ENCODE data around the gene DCAF15. TPM values are rescaled to one million over a fixed set of nuclear protein-coding genes. Genes with fewer than 3 reads are reported as not detected.
A peak's percentile ranks its signal among the peaks of the same experiment; 100 is the strongest.

Gene DCAF15
- total RNA-seq, 1 donor from 2014 or later: 28.6 TPM

DNA sequence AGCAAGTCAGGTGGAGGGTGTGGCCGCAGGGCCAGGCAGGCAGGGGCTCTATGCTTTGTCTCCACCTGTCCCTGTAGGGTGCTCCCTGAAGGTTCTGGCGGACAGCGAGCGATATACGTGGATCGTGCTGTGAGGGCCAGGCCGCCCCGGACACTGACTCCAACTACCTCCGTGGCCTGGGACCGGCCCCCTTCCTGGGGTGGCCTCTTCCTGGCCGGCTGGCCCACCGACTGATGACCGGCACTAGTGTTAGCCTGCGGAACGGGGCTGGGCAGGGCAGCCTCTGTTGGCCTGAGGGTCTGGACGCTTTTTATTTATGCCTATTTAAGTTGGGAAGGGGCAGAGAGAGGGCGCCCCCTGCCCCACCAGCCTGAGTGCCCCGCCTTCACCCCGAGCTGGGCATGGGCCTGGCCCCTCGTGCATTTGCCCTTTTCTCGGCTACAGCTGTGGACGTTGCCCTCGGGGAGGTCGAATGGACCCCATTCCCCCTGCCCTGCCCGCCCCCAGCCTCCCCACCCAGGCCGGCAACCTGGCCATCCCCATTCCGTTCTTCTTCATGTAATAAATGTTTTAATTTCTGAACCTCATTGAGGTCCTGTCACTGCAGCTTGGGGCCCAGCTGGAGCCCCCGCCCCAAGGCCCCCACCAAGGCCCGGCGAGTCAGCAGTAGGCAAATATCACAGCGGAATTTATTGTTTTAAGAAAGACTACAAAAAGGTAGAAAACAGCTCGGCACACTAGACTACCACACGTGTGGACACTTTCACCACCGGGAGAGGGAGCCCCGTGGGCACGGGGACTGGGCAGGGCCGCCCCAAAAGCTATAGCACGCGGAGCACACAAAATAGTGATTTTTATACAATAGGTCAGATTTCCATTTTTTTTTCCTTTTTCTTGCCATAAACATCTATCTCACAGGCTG, 8.8 kb downstream of the DCAF15 start:
- Histone ChIP-seq H3F3A (ENCODE audit: low read depth) (peaks cover 4% of the 10 kb centered on the region), H2AFZ (replicated peaks) (no peak overlapping the region), H3K9me3 (ENCODE audit: low read depth) (no peaks in the 10 kb centered on the region), H3K27me3 (peaks cover 16% of the 10 kb centered on the region), H3K4me3 (no peak overlapping the region), H3K27ac (no peak overlapping the region), H3K4me1 (peaks cover 12% of the 10 kb centered on the region), H3K36me3 (no peaks in the 10 kb centered on the region), H4K20me1 (ENCODE audit: low read depth) (peaks cover 28% of the 10 kb centered on the region), H3K9ac (no peak overlapping the region), H3K4me2 (no peak overlapping the region), H3K79me2 (ENCODE audit: low read depth) (no peaks in the 10 kb centered on the region)
- Mint-ChIP-seq H3K27ac (no peak overlapping the region), H3K36me3 (peaks cover 16% of the 10 kb centered on the region), H3K27me3 (ENCODE audit: insufficient read depth, low read depth) (peaks cover 7% of the 10 kb centered on the region), H3K4me3 (no peak overlapping the region), H3K9me3 (no peaks in the 10 kb centered on the region), H3K4me1 (peaks cover 5% of the 10 kb centered on the region)
- TF ChIP-seq EZH2phosphoT487 (IDR thresholded peaks at IDR 0.05) (no peak), EZH2 (IDR thresholded peaks at IDR 0.05) (no peak)
- TF ChIP-seq, protein P1, sequence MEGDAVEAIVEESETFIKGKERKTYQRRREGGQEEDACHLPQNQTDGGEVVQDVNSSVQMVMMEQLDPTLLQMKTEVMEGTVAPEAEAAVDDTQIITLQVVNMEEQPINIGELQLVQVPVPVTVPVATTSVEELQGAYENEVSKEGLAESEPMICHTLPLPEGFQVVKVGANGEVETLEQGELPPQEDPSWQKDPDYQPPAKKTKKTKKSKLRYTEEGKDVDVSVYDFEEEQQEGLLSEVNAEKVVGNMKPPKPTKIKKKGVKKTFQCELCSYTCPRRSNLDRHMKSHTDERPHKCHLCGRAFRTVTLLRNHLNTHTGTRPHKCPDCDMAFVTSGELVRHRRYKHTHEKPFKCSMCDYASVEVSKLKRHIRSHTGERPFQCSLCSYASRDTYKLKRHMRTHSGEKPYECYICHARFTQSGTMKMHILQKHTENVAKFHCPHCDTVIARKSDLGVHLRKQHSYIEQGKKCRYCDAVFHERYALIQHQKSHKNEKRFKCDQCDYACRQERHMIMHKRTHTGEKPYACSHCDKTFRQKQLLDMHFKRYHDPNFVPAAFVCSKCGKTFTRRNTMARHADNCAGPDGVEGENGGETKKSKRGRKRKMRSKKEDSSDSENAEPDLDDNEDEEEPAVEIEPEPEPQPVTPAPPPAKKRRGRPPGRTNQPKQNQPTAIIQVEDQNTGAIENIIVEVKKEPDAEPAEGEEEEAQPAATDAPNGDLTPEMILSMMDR (IDR thresholded peaks at IDR 0.05): no peak
- DNase-seq (ENCODE audit: low spot score): no peak

DNA sequence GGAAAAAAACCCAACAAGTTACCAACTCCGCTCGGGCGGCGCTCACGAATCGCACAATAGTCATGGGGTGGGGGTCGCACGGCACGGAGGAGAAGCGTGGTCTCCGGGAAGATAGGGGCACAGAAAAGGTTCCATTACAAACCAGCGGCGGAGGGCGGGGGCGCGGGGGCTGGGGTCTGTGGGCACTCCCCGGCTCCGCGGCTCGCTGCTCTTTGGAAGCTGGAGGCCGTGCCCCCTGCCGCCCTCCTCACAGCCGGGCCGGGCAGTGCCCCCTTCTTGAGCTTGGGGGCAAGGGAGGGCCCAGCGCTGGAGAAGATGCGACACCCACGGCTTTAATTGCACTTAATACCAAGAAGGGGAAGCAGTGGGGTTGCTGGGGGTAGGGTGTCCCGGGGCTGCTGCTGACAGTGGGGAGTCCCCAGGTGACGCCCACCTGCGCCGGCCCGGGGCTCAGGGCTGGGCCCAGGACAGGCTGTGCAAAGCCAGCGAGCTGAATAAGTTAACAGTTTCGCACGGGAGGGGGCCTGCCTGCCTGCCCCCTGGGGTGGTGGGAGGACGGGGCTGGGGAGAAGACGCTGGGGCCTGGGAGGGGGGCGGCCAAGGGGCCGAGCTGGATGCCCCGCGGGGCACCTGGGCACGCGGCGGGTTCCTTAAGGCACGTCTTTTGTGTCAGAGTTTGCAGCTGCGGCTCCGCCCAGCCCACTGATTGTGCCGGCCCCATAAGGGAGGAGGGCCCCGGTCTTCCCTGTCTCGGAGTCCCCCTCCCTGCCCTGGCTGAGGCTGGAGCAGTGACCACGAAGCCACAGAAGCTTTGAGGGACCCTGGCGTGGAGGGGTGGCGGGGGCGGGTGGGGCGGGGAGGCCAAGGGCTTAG, 9.8 kb downstream of the DCAF15 start:
- H4K20me1 ChIP-seq (ENCODE audit: low read depth): peaks cover 28% of the 10 kb centered on the region
- peaks cover 12% of the 10 kb centered on the region for H3K4me1 ChIP-seq
- TF ChIP-seq EZH2phosphoT487 (IDR thresholded peaks at IDR 0.05): no peak
- no peak for TF ChIP-seq EZH2 (IDR thresholded peaks at IDR 0.05)
- TF ChIP-seq, protein P1 (IDR thresholded peaks at IDR 0.05): no peak
- H3F3A ChIP-seq (ENCODE audit: low read depth): peaks cover 4% of the 10 kb centered on the region
- H3K27me3 ChIP-seq: peaks cover 16% of the 10 kb centered on the region
- no peak overlapping the region for H3K27ac Mint-ChIP-seq
- H3K4me3 Mint-ChIP-seq: no peak overlapping the region
- peak overlapping the region; percentile 7 for H3K4me3 ChIP-seq
- peaks cover 5% of the 10 kb centered on the region for H3K4me1 Mint-ChIP-seq
- H3K9me3 ChIP-seq (ENCODE audit: low read depth): no peaks in the 10 kb centered on the region
- no peaks in the 10 kb centered on the region for H3K36me3 ChIP-seq
- H3K79me2 ChIP-seq (ENCODE audit: low read depth): no peaks in the 10 kb centered on the region
- no peak overlapping the region for H3K27ac ChIP-seq
- H2AFZ ChIP-seq (replicated peaks): no peak overlapping the region
- peaks cover 7% of the 10 kb centered on the region for H3K27me3 Mint-ChIP-seq (ENCODE audit: insufficient read depth, low read depth)
- peak; percentile 77 for DNase-seq (ENCODE audit: low spot score)
- no peaks in the 10 kb centered on the region for H3K9me3 Mint-ChIP-seq
- H3K36me3 Mint-ChIP-seq: peaks cover 16% of the 10 kb centered on the region
- peak overlapping the region; percentile 67 for H3K4me2 ChIP-seq
- no peak overlapping the region for H3K9ac ChIP-seq

DNA sequence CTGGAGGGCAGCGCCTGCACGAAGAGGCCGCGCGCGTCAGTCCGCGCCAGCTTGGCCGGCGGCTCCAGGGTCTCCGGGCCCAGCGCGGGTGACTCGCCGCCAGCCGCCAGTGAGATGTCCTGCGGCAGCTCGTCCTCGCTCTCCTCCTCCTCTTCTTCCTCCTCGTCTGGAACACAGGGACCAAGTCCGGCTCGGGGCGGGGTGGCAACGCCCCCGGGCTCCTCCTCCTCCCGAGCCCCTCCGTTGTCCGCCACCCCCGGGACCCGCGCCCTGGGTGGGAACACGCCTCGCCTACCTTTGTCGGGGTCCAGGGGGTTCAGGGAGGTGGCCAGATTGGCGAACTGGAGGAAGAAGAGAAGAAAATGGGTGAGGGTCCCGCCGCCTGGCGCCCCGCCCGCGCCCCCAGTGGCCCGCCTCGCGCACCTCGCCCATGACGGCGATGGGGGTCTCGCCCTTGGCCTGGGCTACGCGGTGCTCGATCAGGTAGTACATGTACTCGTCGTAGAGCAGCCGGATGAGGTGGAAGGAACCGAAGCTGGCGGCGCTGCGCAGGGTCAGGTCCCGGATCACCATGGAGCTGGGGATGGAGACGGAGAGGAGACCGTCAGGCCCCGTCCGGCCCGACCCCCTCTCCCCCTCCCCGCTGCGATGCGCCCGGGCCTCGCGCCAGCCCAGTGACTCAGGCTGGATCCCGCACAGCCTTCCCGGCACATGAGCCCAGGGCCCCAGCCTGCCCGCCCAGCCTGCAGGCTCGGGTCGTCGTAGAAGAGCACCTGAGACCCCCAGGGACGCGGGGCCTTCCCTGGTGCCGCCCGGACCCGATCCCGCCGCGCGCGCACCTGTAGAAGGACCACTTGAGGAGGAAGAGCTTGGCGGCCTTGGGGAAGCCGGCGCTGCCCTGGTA, 10.6 kb downstream of the DCAF15 start:
- Histone ChIP-seq H3K4me2 (peak overlapping the region; percentile 67), H2AFZ (replicated peaks) (no peak overlapping the region), H3K36me3 (no peaks in the 10 kb centered on the region), H3K27me3 (peaks cover 16% of the 10 kb centered on the region), H3K9me3 (ENCODE audit: low read depth) (no peaks in the 10 kb centered on the region), H3K27ac (no peak overlapping the region), H4K20me1 (ENCODE audit: low read depth) (peaks cover 25% of the 10 kb centered on the region), H3K4me1 (peaks cover 12% of the 10 kb centered on the region), H3K9ac (no peak overlapping the region), H3F3A (ENCODE audit: low read depth) (peaks cover 4% of the 10 kb centered on the region), H3K79me2 (ENCODE audit: low read depth) (no peaks in the 10 kb centered on the region), H3K4me3 (peak overlapping the region; percentile 29)
- no peak for DNase-seq (ENCODE audit: low spot score)
- peaks cover 7% of the 10 kb centered on the region for H3K27me3 Mint-ChIP-seq (ENCODE audit: insufficient read depth, low read depth)
- no peaks in the 10 kb centered on the region for H3K9me3 Mint-ChIP-seq
- no peak overlapping the region for H3K27ac Mint-ChIP-seq
- H3K36me3 Mint-ChIP-seq: peaks cover 16% of the 10 kb centered on the region
- H3K4me1 Mint-ChIP-seq: peaks cover 5% of the 10 kb centered on the region
- H3K4me3 Mint-ChIP-seq: no peak overlapping the region
- TF ChIP-seq EZH2phosphoT487 (IDR thresholded peaks at IDR 0.05): no peak
- TF ChIP-seq, protein P1 (IDR thresholded peaks at IDR 0.05): no peak
- TF ChIP-seq EZH2 (IDR thresholded peaks at IDR 0.05): no peak
